Measurements from ENCODE around the gene STAT3. TPM values are rescaled to one million over a fixed set of nuclear protein-coding genes. Genes with fewer than 3 reads are reported as not detected.
A peak's percentile ranks its signal among the peaks of the same experiment; 100 is the strongest.

Gene STAT3
- total and polyA plus RNA-seq, 9 donors, result 42.6 to 56.9 (median 47.7) TPM

GRCh38 chr17:42282478-42283080, 105.7 kb downstream of the STAT3 start:
- no peak for DNase-seq
- Histone ChIP-seq H3K4me3 (ENCODE audit: low read length) (no peak overlapping the region), H3K9me3 (replicated peaks; ENCODE audit: control insufficient read depth, low read depth, low read length) (no peaks in the 10 kb centered on the region), H3K4me1 (ENCODE audit: control insufficient read depth, insufficient read depth, low read length) (peaks cover 15% of the 10 kb centered on the region), H3K27ac (ENCODE audit: low read length) (no peak overlapping the region), H3K27me3 (ENCODE audit: control insufficient read depth, insufficient read depth, low read length) (no peaks in the 10 kb centered on the region), H3K36me3 (ENCODE audit: control insufficient read depth, insufficient read depth, low read length) (no peaks in the 10 kb centered on the region)
- WGBS (ENCODE audit: insufficient coverage), result no CpG with 5 or more reads among the region's 6 CpGs

GRCh38 chr17:42281571-42282096, 106.6 kb downstream of the STAT3 start:
- Histone ChIP-seq H3K9me3 (replicated peaks; ENCODE audit: control insufficient read depth, low read depth, low read length) (no peaks in the 10 kb centered on the region), H3K27me3 (ENCODE audit: control insufficient read depth, insufficient read depth, low read length) (no peaks in the 10 kb centered on the region), H3K36me3 (ENCODE audit: control insufficient read depth, insufficient read depth, low read length) (no peaks in the 10 kb centered on the region), H3K4me3 (ENCODE audit: low read length) (no peak overlapping the region), H3K27ac (ENCODE audit: low read length) (no peak overlapping the region), H3K4me1 (ENCODE audit: control insufficient read depth, insufficient read depth, low read length) (peaks cover 14% of the 10 kb centered on the region)
- DNase-seq, result no peak
- WGBS (ENCODE audit: insufficient coverage), result 73% methylated on average over 5 of the region's 7 CpGs

- Histone ChIP-seq H3K4me3 (ENCODE audit: low read length) (no peak overlapping the region), H3K4me1 (ENCODE audit: control insufficient read depth, insufficient read depth, low read length) (peaks cover 14% of the 10 kb centered on the region), H3K27me3 (ENCODE audit: control insufficient read depth, insufficient read depth, low read length) (no peaks in the 10 kb centered on the region), H3K36me3 (ENCODE audit: control insufficient read depth, insufficient read depth, low read length) (no peaks in the 10 kb centered on the region), H3K27ac (ENCODE audit: low read length) (no peak overlapping the region), H3K9me3 (replicated peaks; ENCODE audit: control insufficient read depth, low read depth, low read length) (no peaks in the 10 kb centered on the region)
- 73% methylated on average over 1 of the region's 4 CpGs for WGBS (ENCODE audit: insufficient coverage)
- DNase-seq, result no peak
These were observed 108.2 kb downstream of the STAT3 start for GRCh38 chr17:42279776-42280630.

- no peak overlapping the region for H3K4me3 ChIP-seq (ENCODE audit: low read length)
These were observed 110.9 kb downstream of the STAT3 start for GRCh38 chr17:42277342-42277712.

GRCh38 chr17:42276609-42277341, 111.5 kb downstream of the STAT3 start:
- no peaks in the 10 kb centered on the region for H3K27me3 ChIP-seq (ENCODE audit: control insufficient read depth, insufficient read depth, low read length)
- DNase-seq, result peak; percentile 80
- 1% methylated on average over 35 of the region's 44 CpGs for WGBS (ENCODE audit: insufficient coverage)

More at GRCh38 chr17:42277342-42277712, 110.9 kb downstream of the STAT3 start:
- DNase-seq, result no peak
- 23% methylated on average over 3 of the region's 6 CpGs for WGBS (ENCODE audit: insufficient coverage)
- no peaks in the 10 kb centered on the region for H3K9me3 ChIP-seq (replicated peaks; ENCODE audit: control insufficient read depth, low read depth, low read length)
- no peaks in the 10 kb centered on the region for H3K36me3 ChIP-seq (ENCODE audit: control insufficient read depth, insufficient read depth, low read length)
- peak overlapping the region; percentile 77 for H3K27ac ChIP-seq (ENCODE audit: low read length)
- no peaks in the 10 kb centered on the region for H3K27me3 ChIP-seq (ENCODE audit: control insufficient read depth, insufficient read depth, low read length)
- H3K4me1 ChIP-seq (ENCODE audit: control insufficient read depth, insufficient read depth, low read length), result peaks cover 18% of the 10 kb centered on the region

GRCh38 chr17:42276359-42276608, 112.0 kb downstream of the STAT3 start, which contains the start of gene STAT5B:
TSS of gene STAT5B (minus strand) at chr17:42276391. CDS start at chr17:42232127, 44,264 bp downstream.
- Histone ChIP-seq H3K4me1 (ENCODE audit: control insufficient read depth, insufficient read depth, low read length) (peaks cover 18% of the 10 kb centered on the region), H3K9me3 (replicated peaks; ENCODE audit: control insufficient read depth, low read depth, low read length) (no peaks in the 10 kb centered on the region), H3K4me3 (ENCODE audit: low read length) (peak within 1 kb of the TSS; percentile 81), H3K36me3 (ENCODE audit: control insufficient read depth, insufficient read depth, low read length) (no peaks in the 10 kb centered on the region), H3K27ac (ENCODE audit: low read length) (peak within 1 kb of the TSS; percentile 77), H3K27me3 (ENCODE audit: control insufficient read depth, insufficient read depth, low read length) (no peaks in the 10 kb centered on the region)
- DNase-seq, result peak; percentile 90
- WGBS (ENCODE audit: insufficient coverage), result under 1% methylated on average over 47 of the region's 47 CpGs

More at GRCh38 chr17:42276609-42277341, 111.5 kb downstream of the STAT3 start:
- H3K9me3 ChIP-seq (replicated peaks; ENCODE audit: control insufficient read depth, low read depth, low read length), result no peaks in the 10 kb centered on the region
- peak overlapping the region; percentile 77 for H3K27ac ChIP-seq (ENCODE audit: low read length)
- H3K4me3 ChIP-seq (ENCODE audit: low read length), result peak overlapping the region; percentile 70
- H3K4me1 ChIP-seq (ENCODE audit: control insufficient read depth, insufficient read depth, low read length), result peaks cover 18% of the 10 kb centered on the region
- H3K36me3 ChIP-seq (ENCODE audit: control insufficient read depth, insufficient read depth, low read length), result no peaks in the 10 kb centered on the region

- Histone ChIP-seq H3K27me3 (ENCODE audit: control insufficient read depth, insufficient read depth, low read length) (no peaks in the 10 kb centered on the region), H3K4me3 (ENCODE audit: low read length) (peak overlapping the region; percentile 81), H3K27ac (ENCODE audit: low read length) (peak overlapping the region; percentile 67), H3K36me3 (ENCODE audit: control insufficient read depth, insufficient read depth, low read length) (no peaks in the 10 kb centered on the region), H3K4me1 (ENCODE audit: control insufficient read depth, insufficient read depth, low read length) (peaks cover 18% of the 10 kb centered on the region), H3K9me3 (replicated peaks; ENCODE audit: control insufficient read depth, low read depth, low read length) (no peaks in the 10 kb centered on the region)
- DNase-seq, result peak; percentile 64
- WGBS (ENCODE audit: insufficient coverage), result under 1% methylated on average over 76 of the region's 82 CpGs
These were observed 112.5 kb downstream of the STAT3 start for GRCh38 chr17:42275527-42276358.

GRCh38 chr17:42274812-42275526, 113.3 kb downstream of the STAT3 start:
- Histone ChIP-seq H3K9me3 (replicated peaks; ENCODE audit: control insufficient read depth, low read depth, low read length) (no peaks in the 10 kb centered on the region), H3K27ac (ENCODE audit: low read length) (peak overlapping the region; percentile 67), H3K36me3 (ENCODE audit: control insufficient read depth, insufficient read depth, low read length) (no peaks in the 10 kb centered on the region), H3K4me3 (ENCODE audit: low read length) (peak overlapping the region; percentile 81), H3K4me1 (ENCODE audit: control insufficient read depth, insufficient read depth, low read length) (peaks cover 18% of the 10 kb centered on the region), H3K27me3 (ENCODE audit: control insufficient read depth, insufficient read depth, low read length) (no peaks in the 10 kb centered on the region)
- 18% methylated on average over 10 of the region's 13 CpGs for WGBS (ENCODE audit: insufficient coverage)
- peak; percentile 37 for DNase-seq

GRCh38 chr17:42274253-42274542, 114.0 kb downstream of the STAT3 start:
- Histone ChIP-seq H3K36me3 (ENCODE audit: control insufficient read depth, insufficient read depth, low read length) (no peaks in the 10 kb centered on the region), H3K9me3 (replicated peaks; ENCODE audit: control insufficient read depth, low read depth, low read length) (no peaks in the 10 kb centered on the region), H3K27ac (ENCODE audit: low read length) (no peak overlapping the region), H3K27me3 (ENCODE audit: control insufficient read depth, insufficient read depth, low read length) (no peaks in the 10 kb centered on the region), H3K4me3 (ENCODE audit: low read length) (no peak overlapping the region), H3K4me1 (ENCODE audit: control insufficient read depth, insufficient read depth, low read length) (peaks cover 18% of the 10 kb centered on the region)
- no CpG with 5 or more reads among the region's 3 CpGs for WGBS (ENCODE audit: insufficient coverage)
- no peak for DNase-seq
